GM19240 (cell line): ENCODE data around the gene OLAH.
"Not testable (repeated sequence)": the region's sequence is repeated elsewhere in the genome, so short reads cannot be mapped to it uniquely, and the experiment has no call there.

Source experiments
- DNase-seq: peaks from one replicate; pipeline ENCODE4 v3.0.0; 2011; ENCODE audit warnings: low spot score; ENCODE audit not compliant: insufficient read length

Gene OLAH

GRCh38 chr10:15043674-15044073 lies at the start of gene OLAH:
Gene OLAH (plus strand): TSS chr10:15043943. CDS start chr10:15047289, 3,346 bp downstream.
- DNase-seq: no peak

- no peak for DNase-seq
Observed at GRCh38 chr10:14995964-14996565, 47.7 kb upstream of the OLAH start.

GRCh38 chr10:15013530-15013929 lies 30.2 kb upstream of the OLAH start:
- DNase-seq: not testable (repeated sequence)

GRCh38 chr10:15015451-15015850 lies 28.3 kb upstream of the OLAH start:
- no peak for DNase-seq

- DNase-seq: not testable (repeated sequence)
Observed at GRCh38 chr10:15020966-15021365, 22.8 kb upstream of the OLAH start.

- DNase-seq: not testable (repeated sequence)
Observed at GRCh38 chr10:15023079-15023478, 20.7 kb upstream of the OLAH start.

- DNase-seq: not testable (repeated sequence)
Observed at GRCh38 chr10:15024017-15025004, 19.4 kb upstream of the OLAH start.

GRCh38 chr10:15025040-15025439 lies 18.7 kb upstream of the OLAH start:
- not testable (repeated sequence) for DNase-seq

- DNase-seq: no peak
Observed at GRCh38 chr10:15027741-15028140, 16.0 kb upstream of the OLAH start.

- DNase-seq: no peak
Observed at GRCh38 chr10:15035385-15036301, 8.1 kb upstream of the OLAH start.

GRCh38 chr10:15037691-15038090 lies 6.1 kb upstream of the OLAH start:
- no peak for DNase-seq

GRCh38 chr10:15038416-15038815 lies 5.3 kb upstream of the OLAH start:
- no peak for DNase-seq

GRCh38 chr10:15045380-15045779 lies 1.6 kb downstream of the OLAH start:
- DNase-seq: no peak

- no peak for DNase-seq
Observed at GRCh38 chr10:15046626-15047025, 2.9 kb downstream of the OLAH start.

GRCh38 chr10:15049533-15049932 lies 5.8 kb downstream of the OLAH start:
- DNase-seq: no peak

GRCh38 chr10:15052121-15052520 lies 8.4 kb downstream of the OLAH start:
- DNase-seq: no peak

- no peak for DNase-seq
Observed at GRCh38 chr10:15053061-15053460, 9.3 kb downstream of the OLAH start.

- DNase-seq: no peak
Observed at GRCh38 chr10:15058689-15059088, 14.9 kb downstream of the OLAH start.

- DNase-seq: no peak
Observed at GRCh38 chr10:15059914-15060313, 16.2 kb downstream of the OLAH start.

GRCh38 chr10:15060638-15061037 lies 16.9 kb downstream of the OLAH start:
- DNase-seq: no peak

GRCh38 chr10:15067154-15067553 lies 23.4 kb downstream of the OLAH start:
- no peak for DNase-seq
